MM.1S (cell line): ENCODE results near the gene ZFP69B.

Experiments
- EZH2 ChIP-seq: fragments of 300-600 bp; sonication (generic); optimal IDR thresholded peaks from 2 replicates; pipeline ENCODE3; 2017; ENCODE audit warnings: low read depth, mild to moderate bottlenecking, antibody characterized with exemption, low read length, mixed read lengths
- TF ChIP-seq, protein P1 (sequence below): fragments of 300-600 bp; sonication (generic); IDR thresholded peaks from 2 replicates; pipeline ENCODE4 v1.5.1; 2016; ENCODE audit warnings: antibody characterized with exemption, low read length, mixed read lengths

DNA sequence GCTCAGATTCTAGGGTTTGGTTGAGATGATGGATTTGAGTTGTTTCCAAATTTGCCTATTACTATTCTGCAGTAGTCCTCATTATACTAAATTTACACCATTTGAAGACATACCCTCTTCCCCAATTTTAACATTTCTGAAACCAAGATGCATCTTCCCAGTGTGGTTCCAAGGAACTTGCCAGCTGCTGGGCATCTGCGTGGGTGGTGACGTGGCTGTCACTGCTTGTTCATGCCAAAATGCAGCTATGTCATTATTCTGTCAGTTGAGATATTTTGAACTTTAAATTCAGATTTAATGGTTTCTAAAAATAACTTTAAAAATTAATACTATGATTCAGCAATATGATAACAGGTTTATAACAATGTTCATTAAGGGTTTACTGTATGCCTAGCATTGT, 28.0 kb downstream of the ZFP69B start:
- TF ChIP-seq, protein P1, sequence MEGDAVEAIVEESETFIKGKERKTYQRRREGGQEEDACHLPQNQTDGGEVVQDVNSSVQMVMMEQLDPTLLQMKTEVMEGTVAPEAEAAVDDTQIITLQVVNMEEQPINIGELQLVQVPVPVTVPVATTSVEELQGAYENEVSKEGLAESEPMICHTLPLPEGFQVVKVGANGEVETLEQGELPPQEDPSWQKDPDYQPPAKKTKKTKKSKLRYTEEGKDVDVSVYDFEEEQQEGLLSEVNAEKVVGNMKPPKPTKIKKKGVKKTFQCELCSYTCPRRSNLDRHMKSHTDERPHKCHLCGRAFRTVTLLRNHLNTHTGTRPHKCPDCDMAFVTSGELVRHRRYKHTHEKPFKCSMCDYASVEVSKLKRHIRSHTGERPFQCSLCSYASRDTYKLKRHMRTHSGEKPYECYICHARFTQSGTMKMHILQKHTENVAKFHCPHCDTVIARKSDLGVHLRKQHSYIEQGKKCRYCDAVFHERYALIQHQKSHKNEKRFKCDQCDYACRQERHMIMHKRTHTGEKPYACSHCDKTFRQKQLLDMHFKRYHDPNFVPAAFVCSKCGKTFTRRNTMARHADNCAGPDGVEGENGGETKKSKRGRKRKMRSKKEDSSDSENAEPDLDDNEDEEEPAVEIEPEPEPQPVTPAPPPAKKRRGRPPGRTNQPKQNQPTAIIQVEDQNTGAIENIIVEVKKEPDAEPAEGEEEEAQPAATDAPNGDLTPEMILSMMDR = no peak
- no peak for TF ChIP-seq EZH2
